ENCODE results near the gene LST1.

DNA sequence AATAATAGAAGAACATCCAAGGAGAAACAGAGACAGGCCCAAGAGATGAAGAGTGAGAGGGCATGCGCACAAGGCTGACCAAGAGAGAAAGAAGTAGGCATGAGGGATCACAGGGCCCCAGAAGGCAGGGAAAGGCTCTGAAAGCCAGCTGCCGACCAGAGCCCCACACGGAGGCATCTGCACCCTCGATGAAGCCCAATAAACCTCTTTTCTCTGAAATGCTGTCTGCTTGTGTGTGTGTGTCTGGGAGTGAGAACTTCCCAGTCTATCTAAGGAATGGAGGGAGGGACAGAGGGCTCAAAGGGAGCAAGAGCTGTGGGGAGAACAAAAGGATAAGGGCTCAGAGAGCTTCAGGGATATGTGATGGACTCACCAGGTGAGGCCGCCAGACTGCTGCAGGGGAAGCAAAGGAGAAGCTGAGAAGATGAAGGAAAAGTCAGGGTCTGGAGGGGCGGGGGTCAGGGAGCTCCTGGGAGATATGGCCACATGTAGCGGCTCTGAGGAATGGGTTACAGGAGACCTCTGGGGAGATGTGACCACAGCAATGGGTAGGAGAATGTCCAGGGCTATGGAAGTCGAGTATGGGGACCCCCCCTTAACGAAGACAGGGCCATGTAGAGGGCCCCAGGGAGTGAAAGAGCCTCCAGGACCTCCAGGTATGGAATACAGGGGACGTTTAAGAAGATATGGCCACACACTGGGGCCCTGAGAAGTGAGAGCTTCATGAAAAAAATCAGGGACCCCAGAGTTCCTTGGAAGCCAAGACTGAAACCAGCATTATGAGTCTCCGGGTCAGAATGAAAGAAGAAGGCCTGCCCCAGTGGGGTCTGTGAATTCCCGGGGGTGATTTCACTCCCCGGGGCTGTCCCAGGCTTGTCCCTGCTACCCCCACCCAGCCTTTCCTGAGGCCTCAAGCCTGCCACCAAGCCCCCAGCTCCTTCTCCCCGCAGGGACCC lies 11.7 kb upstream of the LST1 start:
- TF ChIP-seq, protein P1, sequence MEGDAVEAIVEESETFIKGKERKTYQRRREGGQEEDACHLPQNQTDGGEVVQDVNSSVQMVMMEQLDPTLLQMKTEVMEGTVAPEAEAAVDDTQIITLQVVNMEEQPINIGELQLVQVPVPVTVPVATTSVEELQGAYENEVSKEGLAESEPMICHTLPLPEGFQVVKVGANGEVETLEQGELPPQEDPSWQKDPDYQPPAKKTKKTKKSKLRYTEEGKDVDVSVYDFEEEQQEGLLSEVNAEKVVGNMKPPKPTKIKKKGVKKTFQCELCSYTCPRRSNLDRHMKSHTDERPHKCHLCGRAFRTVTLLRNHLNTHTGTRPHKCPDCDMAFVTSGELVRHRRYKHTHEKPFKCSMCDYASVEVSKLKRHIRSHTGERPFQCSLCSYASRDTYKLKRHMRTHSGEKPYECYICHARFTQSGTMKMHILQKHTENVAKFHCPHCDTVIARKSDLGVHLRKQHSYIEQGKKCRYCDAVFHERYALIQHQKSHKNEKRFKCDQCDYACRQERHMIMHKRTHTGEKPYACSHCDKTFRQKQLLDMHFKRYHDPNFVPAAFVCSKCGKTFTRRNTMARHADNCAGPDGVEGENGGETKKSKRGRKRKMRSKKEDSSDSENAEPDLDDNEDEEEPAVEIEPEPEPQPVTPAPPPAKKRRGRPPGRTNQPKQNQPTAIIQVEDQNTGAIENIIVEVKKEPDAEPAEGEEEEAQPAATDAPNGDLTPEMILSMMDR (IDR thresholded peaks at IDR 0.05), result no peak
- no peak for TF ChIP-seq POLR2A (IDR thresholded peaks at IDR 0.05)
- TF ChIP-seq EP300 (IDR thresholded peaks at IDR 0.05), result no peak

All from upper lobe of left lung (tissue), 4 donors.